ENCODE data around the gene DDX6. TPM values are rescaled to one million over a fixed set of nuclear protein-coding genes. Genes with fewer than 3 reads are reported as not detected.
A peak's percentile ranks its signal among the peaks of the same experiment; 100 is the strongest.

DDX6 gene
- polyA plus RNA-seq, 1 donor from 2014 or later = 76.1 TPM

DNA sequence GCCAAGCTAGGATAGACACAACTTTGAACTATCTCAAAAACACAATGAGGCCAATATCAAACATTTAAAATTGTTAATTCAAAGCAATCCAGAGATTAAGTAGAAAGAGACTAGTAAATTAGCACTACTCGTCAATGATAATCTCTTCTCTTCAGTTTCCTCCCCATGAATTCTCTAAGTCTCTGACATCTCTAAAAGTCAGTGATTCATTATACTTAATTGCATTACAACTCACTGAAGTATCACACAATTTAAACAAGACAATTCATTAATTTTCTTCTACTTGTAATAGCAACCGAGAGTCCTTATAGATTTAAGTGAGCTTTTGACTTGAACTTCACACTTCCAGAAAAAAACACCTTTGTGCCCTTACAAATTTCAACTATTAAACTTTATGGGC is 4.3 kb downstream of the DDX6 start:
- H2AFZ ChIP-seq (ENCODE audit: low read depth, low read length) = no peak overlapping the region
- H3K27ac ChIP-seq (ENCODE audit: low read length) = no peak overlapping the region
- no peaks in the 10 kb centered on the region for H3K27me3 ChIP-seq (ENCODE audit: insufficient read depth, low read depth, low read length)
- H3K9me3 ChIP-seq (ENCODE audit: low read length) = no peaks in the 10 kb centered on the region
- no peaks in the 10 kb centered on the region for H3K9me2 ChIP-seq (ENCODE audit: insufficient read depth, low read length)
- no peak overlapping the region for H3K4me2 ChIP-seq (ENCODE audit: low read length)
- no peak for TF ChIP-seq MXI1 (conservative IDR thresholded peaks at IDR 0.05; ENCODE audit: poor library complexity, severe bottlenecking)
- TF ChIP-seq, protein P1, sequence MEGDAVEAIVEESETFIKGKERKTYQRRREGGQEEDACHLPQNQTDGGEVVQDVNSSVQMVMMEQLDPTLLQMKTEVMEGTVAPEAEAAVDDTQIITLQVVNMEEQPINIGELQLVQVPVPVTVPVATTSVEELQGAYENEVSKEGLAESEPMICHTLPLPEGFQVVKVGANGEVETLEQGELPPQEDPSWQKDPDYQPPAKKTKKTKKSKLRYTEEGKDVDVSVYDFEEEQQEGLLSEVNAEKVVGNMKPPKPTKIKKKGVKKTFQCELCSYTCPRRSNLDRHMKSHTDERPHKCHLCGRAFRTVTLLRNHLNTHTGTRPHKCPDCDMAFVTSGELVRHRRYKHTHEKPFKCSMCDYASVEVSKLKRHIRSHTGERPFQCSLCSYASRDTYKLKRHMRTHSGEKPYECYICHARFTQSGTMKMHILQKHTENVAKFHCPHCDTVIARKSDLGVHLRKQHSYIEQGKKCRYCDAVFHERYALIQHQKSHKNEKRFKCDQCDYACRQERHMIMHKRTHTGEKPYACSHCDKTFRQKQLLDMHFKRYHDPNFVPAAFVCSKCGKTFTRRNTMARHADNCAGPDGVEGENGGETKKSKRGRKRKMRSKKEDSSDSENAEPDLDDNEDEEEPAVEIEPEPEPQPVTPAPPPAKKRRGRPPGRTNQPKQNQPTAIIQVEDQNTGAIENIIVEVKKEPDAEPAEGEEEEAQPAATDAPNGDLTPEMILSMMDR (IDR thresholded peaks at IDR 0.05; ENCODE audit: poor library complexity, severe bottlenecking) = no peak
- TF ChIP-seq SMC3 (conservative IDR thresholded peaks at IDR 0.05; ENCODE audit: poor library complexity) = no peak
- H3K79me2 ChIP-seq (replicated peaks; ENCODE audit: insufficient read depth, low read length) = peaks cover 89% of the 10 kb centered on the region
- H3F3A ChIP-seq (ENCODE audit: insufficient read depth, low read length, poor library complexity, severe bottlenecking) = peaks cover 5% of the 10 kb centered on the region
- peaks cover 35% of the 10 kb centered on the region for H4K20me1 ChIP-seq (ENCODE audit: insufficient read depth)
- H3K36me3 ChIP-seq (ENCODE audit: insufficient read depth, low read length) = no peaks in the 10 kb centered on the region
- H3K9ac ChIP-seq (ENCODE audit: low read length) = no peak overlapping the region
- peak overlapping the region; percentile 0 for H3K4me3 ChIP-seq (ENCODE audit: low read length)

DNA sequence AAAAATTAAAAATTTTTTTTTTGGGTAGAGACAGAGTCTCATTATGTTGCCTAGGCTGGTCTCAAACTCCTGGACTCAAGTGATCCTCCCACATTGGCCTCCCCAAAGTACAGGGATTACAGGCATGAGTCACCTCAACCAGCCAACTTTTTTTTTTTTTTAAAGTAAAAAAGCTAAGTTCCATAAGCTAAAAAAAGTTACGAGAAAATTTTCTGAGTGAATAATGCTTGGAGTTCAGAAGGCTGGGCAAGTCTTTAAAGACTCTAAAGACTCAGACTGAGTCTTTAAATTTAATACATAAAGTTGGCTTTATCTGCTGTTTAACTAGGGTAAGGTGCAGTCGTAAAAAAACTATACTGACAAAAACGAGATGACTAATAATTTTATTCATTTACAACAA is 5.6 kb downstream of the DDX6 start:
- no peaks in the 10 kb centered on the region for H3K9me3 ChIP-seq (ENCODE audit: low read length)
- peaks cover 44% of the 10 kb centered on the region for H4K20me1 ChIP-seq (ENCODE audit: insufficient read depth)
- H3K9me2 ChIP-seq (ENCODE audit: insufficient read depth, low read length) = no peaks in the 10 kb centered on the region
- no peak for TF ChIP-seq MXI1 (conservative IDR thresholded peaks at IDR 0.05; ENCODE audit: poor library complexity, severe bottlenecking)
- TF ChIP-seq TAF1 (IDR thresholded peaks at IDR 0.05; ENCODE audit: low read depth) = no peak
- TF ChIP-seq, protein P2, sequence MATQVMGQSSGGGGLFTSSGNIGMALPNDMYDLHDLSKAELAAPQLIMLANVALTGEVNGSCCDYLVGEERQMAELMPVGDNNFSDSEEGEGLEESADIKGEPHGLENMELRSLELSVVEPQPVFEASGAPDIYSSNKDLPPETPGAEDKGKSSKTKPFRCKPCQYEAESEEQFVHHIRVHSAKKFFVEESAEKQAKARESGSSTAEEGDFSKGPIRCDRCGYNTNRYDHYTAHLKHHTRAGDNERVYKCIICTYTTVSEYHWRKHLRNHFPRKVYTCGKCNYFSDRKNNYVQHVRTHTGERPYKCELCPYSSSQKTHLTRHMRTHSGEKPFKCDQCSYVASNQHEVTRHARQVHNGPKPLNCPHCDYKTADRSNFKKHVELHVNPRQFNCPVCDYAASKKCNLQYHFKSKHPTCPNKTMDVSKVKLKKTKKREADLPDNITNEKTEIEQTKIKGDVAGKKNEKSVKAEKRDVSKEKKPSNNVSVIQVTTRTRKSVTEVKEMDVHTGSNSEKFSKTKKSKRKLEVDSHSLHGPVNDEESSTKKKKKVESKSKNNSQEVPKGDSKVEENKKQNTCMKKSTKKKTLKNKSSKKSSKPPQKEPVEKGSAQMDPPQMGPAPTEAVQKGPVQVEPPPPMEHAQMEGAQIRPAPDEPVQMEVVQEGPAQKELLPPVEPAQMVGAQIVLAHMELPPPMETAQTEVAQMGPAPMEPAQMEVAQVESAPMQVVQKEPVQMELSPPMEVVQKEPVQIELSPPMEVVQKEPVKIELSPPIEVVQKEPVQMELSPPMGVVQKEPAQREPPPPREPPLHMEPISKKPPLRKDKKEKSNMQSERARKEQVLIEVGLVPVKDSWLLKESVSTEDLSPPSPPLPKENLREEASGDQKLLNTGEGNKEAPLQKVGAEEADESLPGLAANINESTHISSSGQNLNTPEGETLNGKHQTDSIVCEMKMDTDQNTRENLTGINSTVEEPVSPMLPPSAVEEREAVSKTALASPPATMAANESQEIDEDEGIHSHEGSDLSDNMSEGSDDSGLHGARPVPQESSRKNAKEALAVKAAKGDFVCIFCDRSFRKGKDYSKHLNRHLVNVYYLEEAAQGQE (IDR thresholded peaks at IDR 0.05; ENCODE audit: borderline replicate concordance) = no peak
- no peak for TF ChIP-seq RAD21 (conservative IDR thresholded peaks at IDR 0.05)
- peaks cover 5% of the 10 kb centered on the region for H3K36me3 ChIP-seq (ENCODE audit: insufficient read depth, low read length)
- H3K4me3 ChIP-seq (ENCODE audit: low read length) = peak overlapping the region; percentile 34
- H3K27me3 ChIP-seq (ENCODE audit: insufficient read depth, low read depth, low read length) = no peaks in the 10 kb centered on the region
- no peak overlapping the region for H3K4me2 ChIP-seq (ENCODE audit: low read length)
- peaks cover 3% of the 10 kb centered on the region for H3F3A ChIP-seq (ENCODE audit: insufficient read depth, low read length, poor library complexity, severe bottlenecking)
- H2AFZ ChIP-seq (ENCODE audit: low read depth, low read length) = no peak overlapping the region
- no peak overlapping the region for H3K9ac ChIP-seq (ENCODE audit: low read length)
- peaks cover 96% of the 10 kb centered on the region for H3K79me2 ChIP-seq (replicated peaks; ENCODE audit: insufficient read depth, low read length)
- H3K27ac ChIP-seq (ENCODE audit: low read length) = no peak overlapping the region

DNA sequence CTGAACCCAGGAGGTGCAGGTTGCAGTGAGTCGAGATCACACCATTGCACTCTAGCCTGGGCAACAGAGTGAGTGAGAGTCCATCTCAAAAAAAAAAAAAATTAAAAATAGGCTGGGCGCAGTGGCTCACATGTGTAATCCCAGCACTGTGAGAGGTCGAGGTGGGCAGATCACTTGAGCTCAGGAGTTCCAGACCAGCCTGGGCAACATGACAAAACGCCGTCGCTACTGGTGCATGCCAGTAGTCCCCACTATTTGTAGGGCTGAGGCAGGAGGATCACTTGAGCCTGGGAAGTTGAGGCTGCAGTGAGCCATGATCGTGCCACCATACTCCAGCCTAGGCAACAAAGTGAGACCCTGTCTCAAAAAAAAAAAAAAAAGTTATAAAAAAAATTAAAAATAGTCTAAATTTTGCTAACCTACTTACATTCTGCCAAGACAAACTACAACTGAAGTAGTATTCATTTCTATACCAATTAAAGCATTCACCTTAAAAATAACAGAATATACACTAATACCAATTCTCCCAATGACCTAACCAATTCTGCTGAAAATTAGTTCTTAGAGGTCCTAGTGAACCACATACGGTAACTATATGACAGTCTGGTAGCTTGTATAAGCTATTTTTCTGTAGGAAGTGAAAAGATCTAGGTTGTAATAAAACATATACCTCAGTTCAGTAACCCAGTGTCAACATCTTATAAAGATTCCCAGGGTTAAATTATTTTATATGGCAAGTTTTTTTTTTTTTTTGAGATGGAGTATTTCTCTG is 7.1 kb downstream of the DDX6 start:
- Histone ChIP-seq H3K9ac (ENCODE audit: low read length) (no peak overlapping the region), H3K4me2 (ENCODE audit: low read length) (no peak overlapping the region), H3K36me3 (ENCODE audit: insufficient read depth, low read length) (peaks cover 5% of the 10 kb centered on the region), H3K9me3 (ENCODE audit: low read length) (no peaks in the 10 kb centered on the region), H2AFZ (ENCODE audit: low read depth, low read length) (no peak overlapping the region), H3F3A (ENCODE audit: insufficient read depth, low read length, poor library complexity, severe bottlenecking) (no peaks in the 10 kb centered on the region), H3K9me2 (ENCODE audit: insufficient read depth, low read length) (no peaks in the 10 kb centered on the region), H3K27me3 (ENCODE audit: insufficient read depth, low read depth, low read length) (no peaks in the 10 kb centered on the region), H3K4me3 (ENCODE audit: low read length) (no peak overlapping the region), H3K79me2 (replicated peaks; ENCODE audit: insufficient read depth, low read length) (peaks cover 90% of the 10 kb centered on the region), H3K27ac (ENCODE audit: low read length) (no peak overlapping the region), H4K20me1 (ENCODE audit: insufficient read depth) (peaks cover 44% of the 10 kb centered on the region)
- TF ChIP-seq, protein P2 (IDR thresholded peaks at IDR 0.05; ENCODE audit: borderline replicate concordance) = no peak
- TF ChIP-seq EZH2 (IDR thresholded peaks at IDR 0.05; ENCODE audit: borderline replicate concordance, insufficient read depth, low read length, poor library complexity, severe bottlenecking) = no peak
- no peak for TF ChIP-seq SMC3 (conservative IDR thresholded peaks at IDR 0.05; ENCODE audit: poor library complexity)
- no peak for TF ChIP-seq RAD21 (conservative IDR thresholded peaks at IDR 0.05)
- no peak for TF ChIP-seq TAF1 (IDR thresholded peaks at IDR 0.05; ENCODE audit: low read depth)
- no peak for TF ChIP-seq MXI1 (conservative IDR thresholded peaks at IDR 0.05; ENCODE audit: poor library complexity, severe bottlenecking)
- TF ChIP-seq, protein P1 (IDR thresholded peaks at IDR 0.05; ENCODE audit: poor library complexity, severe bottlenecking) = no peak
- TF ChIP-seq EP300 (conservative IDR thresholded peaks at IDR 0.05; ENCODE audit: poor library complexity, severe bottlenecking) = no peak
- TF ChIP-seq POLR2AphosphoS5 (IDR thresholded peaks at IDR 0.05) = no peak

Data from neural cell (in vitro differentiated cells).